WTC11 (cell line): ENCODE measurements around the gene CALML4.

Source experiments
- FOXP4 ChIP-seq: sonication (generic); formaldehyde crosslinking; IDR thresholded peaks from 2 replicates; pipeline ENCODE4 v1.8.0; 2022; ENCODE audit warnings: mild to moderate bottlenecking, missing genetic modification reagents
- SP1 ChIP-seq: sonication (generic); formaldehyde crosslinking; conservative IDR thresholded peaks from 2 replicates; pipeline ENCODE4 v1.8.1; 2022; ENCODE audit warnings: missing genetic modification reagents
- TF ChIP-seq, protein P1 (sequence below): fragments of 200-600 bp; IDR thresholded peaks from 2 replicates; pipeline ENCODE4 v1.8.0; 2022; ENCODE audit warnings: antibody characterized with exemption
- TF ChIP-seq, protein P2 (sequence below): sonication (generic); formaldehyde crosslinking; IDR thresholded peaks from 2 replicates; pipeline ENCODE4 v1.8.1; 2023; ENCODE audit warnings: mild to moderate bottlenecking, missing genetic modification reagents, moderate library complexity

DNA sequence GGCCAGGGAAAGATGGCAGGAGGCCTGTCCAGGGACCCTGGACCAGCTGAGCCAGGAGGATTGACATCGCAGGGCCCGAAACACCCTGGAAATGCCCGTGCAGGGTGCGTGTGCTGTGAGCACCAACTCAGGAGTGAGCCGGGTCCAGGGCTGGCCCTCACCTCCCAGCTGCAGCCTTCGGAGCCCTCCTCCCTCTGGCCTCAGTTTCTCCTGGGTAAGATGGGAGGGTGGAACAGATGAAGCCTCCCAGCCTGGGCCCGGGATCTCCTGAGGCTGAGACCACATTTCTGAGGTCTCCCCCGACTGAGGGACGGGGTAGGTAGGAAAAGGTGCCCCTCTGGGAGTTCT lies 5.3 kb upstream of the CALML4 start:
- TF ChIP-seq, protein P1, sequence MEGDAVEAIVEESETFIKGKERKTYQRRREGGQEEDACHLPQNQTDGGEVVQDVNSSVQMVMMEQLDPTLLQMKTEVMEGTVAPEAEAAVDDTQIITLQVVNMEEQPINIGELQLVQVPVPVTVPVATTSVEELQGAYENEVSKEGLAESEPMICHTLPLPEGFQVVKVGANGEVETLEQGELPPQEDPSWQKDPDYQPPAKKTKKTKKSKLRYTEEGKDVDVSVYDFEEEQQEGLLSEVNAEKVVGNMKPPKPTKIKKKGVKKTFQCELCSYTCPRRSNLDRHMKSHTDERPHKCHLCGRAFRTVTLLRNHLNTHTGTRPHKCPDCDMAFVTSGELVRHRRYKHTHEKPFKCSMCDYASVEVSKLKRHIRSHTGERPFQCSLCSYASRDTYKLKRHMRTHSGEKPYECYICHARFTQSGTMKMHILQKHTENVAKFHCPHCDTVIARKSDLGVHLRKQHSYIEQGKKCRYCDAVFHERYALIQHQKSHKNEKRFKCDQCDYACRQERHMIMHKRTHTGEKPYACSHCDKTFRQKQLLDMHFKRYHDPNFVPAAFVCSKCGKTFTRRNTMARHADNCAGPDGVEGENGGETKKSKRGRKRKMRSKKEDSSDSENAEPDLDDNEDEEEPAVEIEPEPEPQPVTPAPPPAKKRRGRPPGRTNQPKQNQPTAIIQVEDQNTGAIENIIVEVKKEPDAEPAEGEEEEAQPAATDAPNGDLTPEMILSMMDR, result no peak; the same call in 1 of the 2 replicates
- TF ChIP-seq SP1, result no peak
- no peak for TF ChIP-seq FOXP4 (CRISPR knock-in tag)
- TF ChIP-seq, protein P2, sequence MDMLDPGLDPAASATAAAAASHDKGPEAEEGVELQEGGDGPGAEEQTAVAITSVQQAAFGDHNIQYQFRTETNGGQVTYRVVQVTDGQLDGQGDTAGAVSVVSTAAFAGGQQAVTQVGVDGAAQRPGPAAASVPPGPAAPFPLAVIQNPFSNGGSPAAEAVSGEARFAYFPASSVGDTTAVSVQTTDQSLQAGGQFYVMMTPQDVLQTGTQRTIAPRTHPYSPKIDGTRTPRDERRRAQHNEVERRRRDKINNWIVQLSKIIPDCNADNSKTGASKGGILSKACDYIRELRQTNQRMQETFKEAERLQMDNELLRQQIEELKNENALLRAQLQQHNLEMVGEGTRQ (CRISPR knock-in tag), result no peak
